Hindlimb muscle (tissue), 1 donor: Measurements from ENCODE around the gene TPRA1. TPM values are rescaled to one million over a fixed set of nuclear protein-coding genes. Genes with fewer than 3 reads are reported as not detected.

ENCODE experiments used
- DNase-seq: peaks from one replicate; pipeline ENCODE4 v3.0.0-alpha.2; 2013
- polyA plus RNA-seq: library from polyadenylated mRNA; unstranded; fragments of 120-200 nt; gene quantifications from one replicate; pipeline ENCODE4 v1.2.1, GENCODE V29; 2013; ENCODE audit not compliant: insufficient read length

Gene TPRA1
- polyA plus RNA-seq, 1 donor: 24.2 TPM

GRCh38 chr3:127589600-127590281, 792 bp downstream of the TPRA1 start:
- no peak for DNase-seq

GRCh38 chr3:127588806-127589577, 1.5 kb downstream of the TPRA1 start:
- DNase-seq: no peak

GRCh38 chr3:127587876-127588275, 2.7 kb downstream of the TPRA1 start:
- no peak for DNase-seq

GRCh38 chr3:127585813-127586413, 4.6 kb downstream of the TPRA1 start:
- DNase-seq: no peak

GRCh38 chr3:127585163-127585812, 5.2 kb downstream of the TPRA1 start:
- no peak for DNase-seq

GRCh38 chr3:127584734-127585133, 5.8 kb downstream of the TPRA1 start:
- DNase-seq: no peak

GRCh38 chr3:127580327-127581060, 10.0 kb downstream of the TPRA1 start:
- DNase-seq: no peak

GRCh38 chr3:127578802-127579201, 11.7 kb downstream of the TPRA1 start:
- DNase-seq: no peak

- DNase-seq: no peak
Measured at GRCh38 chr3:127578168-127578567, 12.4 kb downstream of the TPRA1 start.

- no peak for DNase-seq
Measured at GRCh38 chr3:127577448-127577847, 13.1 kb downstream of the TPRA1 start.

- DNase-seq: peak; percentile 92
Measured at GRCh38 chr3:127574880-127575878, 15.4 kb downstream of the TPRA1 start.

GRCh38 chr3:127573912-127574311, 16.6 kb downstream of the TPRA1 start:
- no peak for DNase-seq

GRCh38 chr3:127573401-127573800, 17.1 kb downstream of the TPRA1 start:
- no peak for DNase-seq

GRCh38 chr3:127572735-127573134, 17.8 kb downstream of the TPRA1 start:
- DNase-seq: no peak

GRCh38 chr3:127572186-127572585, 18.3 kb downstream of the TPRA1 start:
- DNase-seq: no peak

GRCh38 chr3:127570520-127570919, 20.0 kb downstream of the TPRA1 start:
- no peak for DNase-seq

- no peak for DNase-seq
Measured at GRCh38 chr3:127569160-127569559, 21.4 kb downstream of the TPRA1 start.

GRCh38 chr3:127568586-127568985, 21.9 kb downstream of the TPRA1 start:
- no peak for DNase-seq

GRCh38 chr3:127566833-127567232, 23.7 kb downstream of the TPRA1 start:
- DNase-seq: no peak

- DNase-seq: no peak
Measured at GRCh38 chr3:127565711-127566110, 24.8 kb downstream of the TPRA1 start.
